ENCODE results near the gene ZNF653. TPM values are rescaled to one million over a fixed set of nuclear protein-coding genes. Genes with fewer than 3 reads are reported as not detected.
"Not testable (repeated sequence)": the region's sequence is repeated elsewhere in the genome, so short reads cannot be mapped to it uniquely, and the experiment has no call there.

The ZNF653 gene
- total RNA-seq, 2 donors from 2014 or later = 5.4 to 25.0 TPM

DNA sequence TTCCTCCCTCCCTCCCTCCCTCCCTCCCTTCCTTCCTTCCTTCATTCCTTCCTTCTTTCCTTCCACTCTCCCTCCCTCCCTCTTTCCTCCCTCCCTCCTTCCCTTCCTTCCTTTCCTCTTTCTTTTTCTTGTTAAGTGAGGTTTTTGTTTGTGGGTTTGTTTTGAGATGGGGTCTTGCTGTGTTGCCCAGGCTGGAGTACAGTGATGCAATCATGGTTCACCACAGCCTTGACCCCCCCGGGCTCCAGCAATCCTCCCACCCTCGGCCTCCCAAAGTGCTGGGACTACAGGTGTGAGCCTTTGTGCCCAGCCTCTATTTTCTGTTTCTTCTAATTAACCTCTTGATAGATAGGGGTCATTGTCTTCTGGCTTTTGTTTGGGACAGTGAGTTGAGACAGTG, 44.2 kb downstream of the ZNF653 start:
- no peaks in the 10 kb centered on the region for H3K27me3 ChIP-seq (replicated peaks; ENCODE audit: insufficient read depth)
- H3K9me3 ChIP-seq = no peaks in the 10 kb centered on the region
- H3K36me3 ChIP-seq = no peaks in the 10 kb centered on the region
- H3K4me1 ChIP-seq (ENCODE audit: control insufficient read depth in 1 of 2, low read depth in 2 of 2) = no peaks in the 10 kb centered on the region
- no peak overlapping the region for H3K4me3 ChIP-seq
- TF ChIP-seq, protein P1, sequence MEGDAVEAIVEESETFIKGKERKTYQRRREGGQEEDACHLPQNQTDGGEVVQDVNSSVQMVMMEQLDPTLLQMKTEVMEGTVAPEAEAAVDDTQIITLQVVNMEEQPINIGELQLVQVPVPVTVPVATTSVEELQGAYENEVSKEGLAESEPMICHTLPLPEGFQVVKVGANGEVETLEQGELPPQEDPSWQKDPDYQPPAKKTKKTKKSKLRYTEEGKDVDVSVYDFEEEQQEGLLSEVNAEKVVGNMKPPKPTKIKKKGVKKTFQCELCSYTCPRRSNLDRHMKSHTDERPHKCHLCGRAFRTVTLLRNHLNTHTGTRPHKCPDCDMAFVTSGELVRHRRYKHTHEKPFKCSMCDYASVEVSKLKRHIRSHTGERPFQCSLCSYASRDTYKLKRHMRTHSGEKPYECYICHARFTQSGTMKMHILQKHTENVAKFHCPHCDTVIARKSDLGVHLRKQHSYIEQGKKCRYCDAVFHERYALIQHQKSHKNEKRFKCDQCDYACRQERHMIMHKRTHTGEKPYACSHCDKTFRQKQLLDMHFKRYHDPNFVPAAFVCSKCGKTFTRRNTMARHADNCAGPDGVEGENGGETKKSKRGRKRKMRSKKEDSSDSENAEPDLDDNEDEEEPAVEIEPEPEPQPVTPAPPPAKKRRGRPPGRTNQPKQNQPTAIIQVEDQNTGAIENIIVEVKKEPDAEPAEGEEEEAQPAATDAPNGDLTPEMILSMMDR (IDR thresholded peaks at IDR 0.05) = no peak
- no peak overlapping the region for H3K27ac ChIP-seq
- DNase-seq (ENCODE audit: low spot score) (no peak), ATAC-seq (ENCODE audit: insufficient number of reproducible peaks, low FRiP score, low read depth) (no peak)

DNA sequence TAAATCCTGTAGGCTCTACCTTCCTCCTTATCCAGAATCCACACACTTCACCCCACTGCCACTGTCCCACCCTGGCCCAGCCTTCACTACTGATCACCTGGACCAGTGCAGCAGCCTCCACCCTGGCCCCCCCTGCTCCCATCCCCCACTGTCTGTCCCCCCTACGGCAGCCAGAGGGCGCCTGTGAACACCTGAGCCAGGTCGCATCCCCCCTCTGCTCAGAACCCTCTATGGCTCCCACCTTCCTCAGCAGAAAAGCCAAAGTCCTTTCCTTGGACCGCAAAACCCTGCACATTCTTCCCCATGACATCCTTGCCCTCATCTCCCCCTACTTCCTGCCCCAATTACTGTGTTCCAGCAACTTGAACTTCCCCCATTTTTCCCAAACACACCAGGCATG, 45.4 kb downstream of the ZNF653 start:
- TF ChIP-seq, protein P1 (IDR thresholded peaks at IDR 0.05) = no peak
- H3K4me1 ChIP-seq (ENCODE audit: control insufficient read depth in 1 of 2, low read depth in 2 of 2) = no peaks in the 10 kb centered on the region

DNA sequence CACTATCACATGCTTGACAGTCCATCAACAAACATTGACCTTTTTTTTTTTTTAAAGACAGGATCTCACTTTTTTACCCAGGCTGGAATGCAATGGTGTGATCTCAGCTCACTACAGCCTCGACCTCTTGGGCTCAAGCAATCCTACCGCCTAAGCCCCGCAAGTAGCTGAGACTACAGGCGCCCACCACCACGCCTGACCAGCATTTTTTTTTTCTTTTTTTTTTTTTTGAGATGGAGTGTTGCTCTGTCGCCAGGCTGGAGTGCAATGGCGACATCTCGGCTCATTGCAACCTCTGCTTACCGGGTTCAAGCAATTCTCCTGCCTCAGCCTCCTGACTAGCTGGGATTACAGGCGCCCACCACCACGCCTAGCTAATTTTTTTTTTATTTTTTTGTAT, 46.7 kb downstream of the ZNF653 start:
- not testable (repeated sequence) for H3K36me3 ChIP-seq; H3K4me1 ChIP-seq (ENCODE audit: control insufficient read depth in 1 of 2, low read depth in 2 of 2); DNase-seq (ENCODE audit: low spot score); H3K9me3 ChIP-seq; H3K27me3 ChIP-seq (replicated peaks; ENCODE audit: insufficient read depth); ATAC-seq (ENCODE audit: insufficient number of reproducible peaks, low FRiP score, low read depth); H3K27ac ChIP-seq; H3K4me3 ChIP-seq

More for the DNA sequence above, 45.4 kb downstream of the ZNF653 start:
- Histone ChIP-seq H3K36me3 (no peaks in the 10 kb centered on the region), H3K4me3 (no peak overlapping the region), H3K9me3 (no peaks in the 10 kb centered on the region), H3K27me3 (replicated peaks; ENCODE audit: insufficient read depth) (no peaks in the 10 kb centered on the region), H3K27ac (no peak overlapping the region)
- DNase-seq (ENCODE audit: low spot score) (no peak), ATAC-seq (ENCODE audit: insufficient number of reproducible peaks, low FRiP score, low read depth) (no peak)

DNA sequence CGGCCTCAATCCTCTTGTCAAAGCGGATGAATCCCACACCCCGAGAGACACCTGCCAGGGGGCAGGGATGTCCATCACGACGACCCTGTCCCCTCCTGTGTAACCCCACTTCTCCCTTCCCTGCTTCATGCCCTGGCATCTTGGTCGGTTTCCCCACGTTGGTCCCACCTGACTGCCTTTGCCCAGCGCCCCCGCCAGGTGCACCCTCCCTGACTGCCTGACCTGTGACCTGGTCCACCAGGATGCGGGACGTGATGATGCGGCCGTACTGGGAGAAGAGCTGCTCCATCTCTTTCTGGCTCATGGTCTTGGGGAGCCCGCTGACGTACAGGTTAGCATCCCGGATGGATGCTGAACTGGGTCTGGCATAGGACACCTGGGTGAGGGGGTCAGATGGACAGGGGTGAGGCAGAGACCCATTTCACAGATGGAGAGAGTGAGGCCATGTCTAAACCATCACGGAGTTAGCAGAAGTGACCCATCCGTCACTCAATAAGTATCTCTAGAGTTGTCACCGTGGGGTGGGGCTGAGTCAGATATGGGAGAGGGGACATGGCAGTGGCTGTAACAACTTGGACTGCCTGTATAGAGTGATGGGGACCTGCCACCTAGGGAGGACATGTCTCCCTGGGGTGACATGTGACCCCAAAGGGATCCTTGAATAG, 47.3 kb downstream of the ZNF653 start:
- DNase-seq (ENCODE audit: low spot score) (no peak), ATAC-seq (ENCODE audit: insufficient number of reproducible peaks, low FRiP score, low read depth) (no peak)
- Histone ChIP-seq H3K27me3 (replicated peaks; ENCODE audit: insufficient read depth) (no peaks in the 10 kb centered on the region), H3K4me3 (no peak overlapping the region), H3K4me1 (ENCODE audit: control insufficient read depth in 1 of 2, low read depth in 2 of 2) (no peaks in the 10 kb centered on the region), H3K27ac (no peak overlapping the region), H3K9me3 (no peaks in the 10 kb centered on the region), H3K36me3 (no peaks in the 10 kb centered on the region)
- TF ChIP-seq, protein P1 (IDR thresholded peaks at IDR 0.05) = no peak

DNA sequence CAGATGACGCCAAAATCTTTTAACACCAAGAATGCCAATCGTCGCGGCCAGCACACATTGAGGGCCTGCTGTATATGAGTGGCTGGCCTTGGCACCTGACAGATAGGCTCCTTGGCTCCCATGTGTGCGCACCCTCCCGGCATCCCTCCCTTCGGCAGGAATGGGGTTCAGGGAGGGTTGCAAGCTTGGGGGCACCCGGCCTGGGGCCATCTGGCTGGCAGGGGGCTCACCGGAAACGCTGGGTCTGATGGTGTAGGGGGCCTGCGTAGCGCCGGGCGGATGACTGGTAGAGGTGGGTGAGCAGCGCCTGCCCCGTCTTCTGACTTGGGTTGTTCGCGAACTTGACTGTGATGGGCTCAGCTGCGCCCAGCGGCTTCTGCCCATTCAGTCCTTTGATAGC, 47.8 kb downstream of the ZNF653 start:
- TF ChIP-seq, protein P1 (IDR thresholded peaks at IDR 0.05) = no peak
- ATAC-seq (ENCODE audit: insufficient number of reproducible peaks, low FRiP score, low read depth) (no peak), DNase-seq (ENCODE audit: low spot score) (no peak)
- Histone ChIP-seq H3K4me3 (no peak overlapping the region), H3K27me3 (replicated peaks; ENCODE audit: insufficient read depth) (no peaks in the 10 kb centered on the region), H3K27ac (no peak overlapping the region), H3K36me3 (no peaks in the 10 kb centered on the region), H3K9me3 (no peaks in the 10 kb centered on the region), H3K4me1 (ENCODE audit: control insufficient read depth in 1 of 2, low read depth in 2 of 2) (no peaks in the 10 kb centered on the region)

DNA sequence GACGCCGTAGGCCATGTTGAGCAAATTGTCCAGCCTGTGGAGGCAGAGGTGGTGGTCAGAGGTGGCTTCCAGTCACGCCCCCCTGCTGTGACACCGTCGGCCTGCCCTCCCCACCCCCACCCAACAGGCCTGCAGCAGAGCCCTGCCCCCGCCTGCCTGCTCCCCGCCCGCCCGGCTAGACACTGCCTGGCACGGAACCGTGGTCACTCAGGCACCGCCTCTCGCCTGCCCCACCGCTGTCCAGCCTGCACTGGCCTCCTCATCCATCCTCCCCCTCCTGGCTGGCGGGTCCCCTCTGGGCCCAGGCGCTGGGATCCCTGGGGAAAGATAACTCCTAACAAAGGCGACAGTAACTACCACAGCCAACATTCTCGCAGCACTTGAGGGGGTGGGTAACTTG, 48.5 kb downstream of the ZNF653 start:
- Histone ChIP-seq H3K4me1 (ENCODE audit: control insufficient read depth in 1 of 2, low read depth in 2 of 2) (no peaks in the 10 kb centered on the region), H3K27ac (no peak overlapping the region), H3K9me3 (no peaks in the 10 kb centered on the region), H3K36me3 (no peaks in the 10 kb centered on the region), H3K4me3 (no peak overlapping the region), H3K27me3 (replicated peaks; ENCODE audit: insufficient read depth) (no peaks in the 10 kb centered on the region)
- TF ChIP-seq, protein P1 (IDR thresholded peaks at IDR 0.05) = no peak
- ATAC-seq (ENCODE audit: insufficient number of reproducible peaks, low FRiP score, low read depth) (no peak), DNase-seq (ENCODE audit: low spot score) (no peak)

Measured in thoracic aorta (tissue), 2 donors.